HepG2 (cell line): ENCODE results near the gene CLEC20A. TPM values are rescaled to one million over a fixed set of nuclear protein-coding genes. Genes with fewer than 3 reads are reported as not detected.

Experiments
- AKNA ChIP-seq: sonication (generic); formaldehyde crosslinking; IDR thresholded peaks from 2 replicates; pipeline ENCODE4 v1.4.0; 2020; ENCODE audit warnings: missing genetic modification reagents, borderline replicate concordance
- ATF7-NPFF ChIP-seq: sonication (generic); formaldehyde crosslinking; IDR thresholded peaks from 2 replicates; pipeline ENCODE4 v1.8.1; 2023; ENCODE audit warnings: mild to moderate bottlenecking, low read depth, missing genetic modification reagents, moderate library complexity
- CBX5 ChIP-seq: sonication (generic); formaldehyde crosslinking; IDR thresholded peaks from 2 replicates; pipeline ENCODE4 v1.4.0; 2020; ENCODE audit warnings: missing genetic modification reagents, borderline replicate concordance
- CHD4 ChIP-seq: fragments of 200-600 bp; sonication (generic); IDR thresholded peaks from 2 replicates; pipeline ENCODE4 v1.7.0; 2017; ENCODE audit warnings: mild to moderate bottlenecking, low read length, borderline replicate concordance
- ELF4 ChIP-seq: sonication (generic); formaldehyde crosslinking; IDR thresholded peaks from 2 replicates; pipeline ENCODE4 v1.5.0; 2020; ENCODE audit warnings: missing genetic modification reagents, mild to moderate bottlenecking, moderate library complexity, borderline replicate concordance
- FOXO1 ChIP-seq: sonication (generic); formaldehyde crosslinking; IDR thresholded peaks from 2 replicates; pipeline ENCODE4 v1.4.0; 2020; ENCODE audit warnings: missing genetic modification reagents
- FOXO4 ChIP-seq: sonication (generic); formaldehyde crosslinking; conservative IDR thresholded peaks from 2 replicates; pipeline ENCODE4 v1.8.1; 2023; ENCODE audit warnings: missing genetic modification reagents
- HDAC2 ChIP-seq: sonication (generic); formaldehyde crosslinking; IDR thresholded peaks from 2 replicates; pipeline ENCODE4 v1.4.0; 2020; ENCODE audit warnings: missing genetic modification reagents
- HMGA1 ChIP-seq: sonication (generic); formaldehyde crosslinking; conservative IDR thresholded peaks from 2 replicates; pipeline ENCODE4 v1.4.0; 2020; ENCODE audit warnings: missing genetic modification reagents
- IKZF1 ChIP-seq: fragments of 450-650 bp; IDR thresholded peaks from 2 replicates; pipeline ENCODE4 v1.7.1; 2016
- MBD4 ChIP-seq: IDR thresholded peaks from 2 replicates; pipeline ENCODE4 v1.6.1; 2012; ENCODE audit warnings: low read length, inconsistent platforms, borderline replicate concordance
- MIXL1 ChIP-seq: IDR thresholded peaks from 2 replicates; pipeline ENCODE4 v1.6.1; 2016
- NCOA2 ChIP-seq: sonication (generic); formaldehyde crosslinking; IDR thresholded peaks from 2 replicates; pipeline ENCODE4 v1.8.0; 2022; ENCODE audit warnings: inconsistent platforms
- NR2F1 ChIP-seq, 2 experiments: fragments of 450-650 bp in 1 of 2; formaldehyde crosslinking in 1 of 2; IDR thresholded peaks; 2 replicates each; pipeline versions ENCODE4 v1.5.0 to v1.6.1; 2016 to 2020; ENCODE audit warnings: mild to moderate bottlenecking in 1 of 2, missing compliant biosample characterization in 1 of 2, missing genetic modification reagents in 1 of 2, moderate library complexity in 1 of 2
- SIX4 ChIP-seq: sonication (generic); formaldehyde crosslinking; IDR thresholded peaks from 2 replicates; pipeline ENCODE4 v1.4.0; 2020; ENCODE audit warnings: missing genetic modification reagents
- SOX13 ChIP-seq, 3 experiments: fragments of 450-650 bp in 1 of 3; sonication (generic) in 1 of 3; formaldehyde crosslinking in 1 of 3; IDR thresholded peaks in 2 of 3; conservative IDR thresholded peaks in 1 of 3; 2 replicates each; pipeline versions ENCODE4 v1.5.0 to v1.6.1; 2016 to 2020; ENCODE audit warnings: antibody characterized with exemption in 1 of 3, mild to moderate bottlenecking in 1 of 3, missing compliant biosample characterization in 1 of 3, missing genetic modification reagents in 1 of 3, moderate library complexity in 1 of 3
- SSRP1 ChIP-seq: IDR thresholded peaks from 2 replicates; pipeline ENCODE4 v1.6.1; 2016; ENCODE audit warnings: control low read depth
- STAT5B ChIP-seq: sonication (generic); formaldehyde crosslinking; IDR thresholded peaks from 2 replicates; pipeline ENCODE4 v1.4.0; 2020; ENCODE audit warnings: missing genetic modification reagents
- TCF12 ChIP-seq, 2 experiments: fragments of 450-650 bp in 1 of 2; sonication (generic) in 1 of 2; formaldehyde crosslinking in 1 of 2; IDR thresholded peaks; 2 replicates each; pipeline versions ENCODE4 v1.6.1 to v1.8.0; 2017 to 2022; ENCODE audit warnings: antibody characterized with exemption in 1 of 2, mild to moderate bottlenecking in 1 of 2, missing genetic modification reagents in 1 of 2, moderate library complexity in 1 of 2
- TEAD2 ChIP-seq: sonication (generic); formaldehyde crosslinking; IDR thresholded peaks from 2 replicates; pipeline ENCODE4 v1.9.0; 2021; ENCODE audit warnings: missing genetic modification reagents
- ZBTB1 ChIP-seq: sonication (generic); formaldehyde crosslinking; IDR thresholded peaks from 2 replicates; pipeline ENCODE4 v1.4.0; 2020; ENCODE audit warnings: missing genetic modification reagents, borderline replicate concordance
- ZBTB7B ChIP-seq: sonication (generic); formaldehyde crosslinking; IDR thresholded peaks from 2 replicates; pipeline ENCODE4 v1.4.0; 2020; ENCODE audit warnings: missing genetic modification reagents
- ZC3H13 ChIP-seq: sonication (generic); formaldehyde crosslinking; IDR thresholded peaks from 2 replicates; pipeline ENCODE4 v1.8.1; 2023; ENCODE audit warnings: mild to moderate bottlenecking, missing genetic modification reagents, moderate library complexity
- ZKSCAN8 ChIP-seq: IDR thresholded peaks from 2 replicates; pipeline ENCODE4 v1.6.1; 2016; ENCODE audit warnings: borderline replicate concordance, missing genetic modification reagents, missing compliant biosample characterization
- ZNF678 ChIP-seq: sonication (generic); formaldehyde crosslinking; IDR thresholded peaks from 2 replicates; pipeline ENCODE4 v1.4.0; 2020; ENCODE audit warnings: mild to moderate bottlenecking, missing genetic modification reagents
- ZNF891 ChIP-seq: sonication (generic); formaldehyde crosslinking; IDR thresholded peaks from 2 replicates; pipeline ENCODE4 v1.5.0; 2020; ENCODE audit warnings: mild to moderate bottlenecking, missing genetic modification reagents
- polyA plus RNA-seq, 8 experiments: library from polyadenylated mRNA; depleted of rRNA in 3 of 8; stranded (reverse) in 7 of 8; unstranded in 1 of 8; fragments of >200 nt; fragmentation: Illumina TruSeq in 4 of 8; extraction: Trizol in 4 of 8; gene quantifications; 2 replicates each; pipeline versions ENCODE4 v1.2.1 to v1.2.3, GENCODE V29; 2011 to 2016; ENCODE audit warnings: low read depth in 4 of 8, missing spikeins in 1 of 8, mixed read lengths in 1 of 8; ENCODE audit not compliant: insufficient read depth in 1 of 8
- total RNA-seq, 5 experiments: library from RNA; depleted of rRNA; stranded (reverse); fragments of >200 nt; fragmentation: Illumina TruSeq; extraction: Trizol; gene quantifications; 2 replicates each; pipeline ENCODE4 v1.2.3, GENCODE V29; 2016; ENCODE audit warnings: low read depth in 1 of 5

CLEC20A gene
- total and polyA plus RNA-seq, 2 of the 13 experiments (the other 11 are each of a cell fraction or from before 2014, with no cell fraction given) = not detected

GRCh38 chr1:178529364-178530036 lies 32.7 kb upstream of the CLEC20A start (continued):
- no peak for TF ChIP-seq AKNA (CRISPR knock-in tag)
- no peak for TF ChIP-seq CHD4
- no peak for TF ChIP-seq IKZF1
- peak in 1 of 2 experiments; percentile 18; a peak in 2 of 4 replicates for TF ChIP-seq NR2F1 (CRISPR knock-in tag; IDR thresholded peaks at IDR 0.05)
- 0 out of 2 replicates have a peak, but pooled peaks have one; percentile 42 for TF ChIP-seq NCOA2 (CRISPR knock-in tag)
- no peak for TF ChIP-seq MIXL1 (CRISPR knock-in tag)
- no peak for TF ChIP-seq SSRP1 (CRISPR knock-in tag)
- no peak for TF ChIP-seq ZC3H13 (CRISPR knock-in tag)
- TF ChIP-seq TEAD2 (CRISPR knock-in tag) = no peak
- TF ChIP-seq HDAC2 (CRISPR knock-in tag) = peak; percentile 49; the same call in 1 of the 2 replicates
- TF ChIP-seq SOX13 (IDR thresholded peaks at IDR 0.05) = no peak
- TF ChIP-seq SOX13 (CRISPR knock-in tag; conservative IDR thresholded peaks at IDR 0.05 in 1 of 2, IDR thresholded peaks at IDR 0.05 in 1 of 2) = peak in 1 of 2 experiments; percentile 42; a peak in 1 of 4 replicates
- TF ChIP-seq SIX4 (CRISPR knock-in tag) = no peak
- TF ChIP-seq FOXO4 (CRISPR knock-in tag) = no peak
- TF ChIP-seq ATF7-NPFF (CRISPR knock-in tag) = no peak
- TF ChIP-seq FOXO1 (CRISPR knock-in tag) = peak; percentile 37; the same call in 1 of the 2 replicates
- no peak for TF ChIP-seq ZBTB1
- no peak for TF ChIP-seq HMGA1 (CRISPR knock-in tag)
- TF ChIP-seq ZBTB7B (CRISPR knock-in tag) = peak; percentile 66
- TF ChIP-seq STAT5B (CRISPR knock-in tag) = no peak
- TF ChIP-seq MBD4 = no peak
- no peak for TF ChIP-seq ELF4 (CRISPR knock-in tag)
- no peak for TF ChIP-seq TCF12 (IDR thresholded peaks at IDR 0.05)
- no peak for TF ChIP-seq TCF12 (CRISPR knock-in tag; IDR thresholded peaks at IDR 0.05)
- no peak for TF ChIP-seq ZKSCAN8 (CRISPR knock-in tag)
- no peak for TF ChIP-seq CBX5 (CRISPR knock-in tag)
- no peak for TF ChIP-seq ZNF891
- TF ChIP-seq ZNF678 = no peak
